GM19372 (cell line): ENCODE measurements around the gene SIRPB2.
"Not testable (repeated sequence)": the region's sequence is repeated elsewhere in the genome, so short reads cannot be mapped to it uniquely, and the experiment has no call there.

Experiments used
- ATAC-seq: cut with Tn5 transposase; IDR thresholded peaks from one replicate; pipeline ENCODE4 v1.9.1; 2021; ENCODE audit warnings: mild to moderate bottlenecking, low read depth, moderate library complexity; ENCODE audit not compliant: unreplicated experiment

The SIRPB2 gene

DNA sequence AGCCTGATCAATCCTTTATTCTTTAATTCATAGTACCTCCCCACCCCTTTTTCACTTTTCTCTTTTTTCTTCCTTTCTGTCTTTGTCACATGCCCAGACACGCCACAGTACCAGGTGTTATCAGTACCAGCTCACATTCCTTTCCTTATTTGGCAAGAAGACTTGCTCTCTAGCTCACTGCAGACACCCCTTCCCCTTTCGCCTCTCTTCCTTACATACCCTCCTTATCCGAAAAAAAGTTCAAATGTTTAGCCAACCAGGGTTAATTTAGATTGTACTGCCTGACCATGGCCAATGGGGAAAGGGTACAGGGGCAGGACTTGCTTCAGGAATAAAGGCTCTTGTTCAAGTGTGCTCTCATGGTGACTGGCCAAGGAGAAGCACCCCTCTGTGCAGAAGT is 9.3 kb upstream of the SIRPB2 start:
- no peak for ATAC-seq

DNA sequence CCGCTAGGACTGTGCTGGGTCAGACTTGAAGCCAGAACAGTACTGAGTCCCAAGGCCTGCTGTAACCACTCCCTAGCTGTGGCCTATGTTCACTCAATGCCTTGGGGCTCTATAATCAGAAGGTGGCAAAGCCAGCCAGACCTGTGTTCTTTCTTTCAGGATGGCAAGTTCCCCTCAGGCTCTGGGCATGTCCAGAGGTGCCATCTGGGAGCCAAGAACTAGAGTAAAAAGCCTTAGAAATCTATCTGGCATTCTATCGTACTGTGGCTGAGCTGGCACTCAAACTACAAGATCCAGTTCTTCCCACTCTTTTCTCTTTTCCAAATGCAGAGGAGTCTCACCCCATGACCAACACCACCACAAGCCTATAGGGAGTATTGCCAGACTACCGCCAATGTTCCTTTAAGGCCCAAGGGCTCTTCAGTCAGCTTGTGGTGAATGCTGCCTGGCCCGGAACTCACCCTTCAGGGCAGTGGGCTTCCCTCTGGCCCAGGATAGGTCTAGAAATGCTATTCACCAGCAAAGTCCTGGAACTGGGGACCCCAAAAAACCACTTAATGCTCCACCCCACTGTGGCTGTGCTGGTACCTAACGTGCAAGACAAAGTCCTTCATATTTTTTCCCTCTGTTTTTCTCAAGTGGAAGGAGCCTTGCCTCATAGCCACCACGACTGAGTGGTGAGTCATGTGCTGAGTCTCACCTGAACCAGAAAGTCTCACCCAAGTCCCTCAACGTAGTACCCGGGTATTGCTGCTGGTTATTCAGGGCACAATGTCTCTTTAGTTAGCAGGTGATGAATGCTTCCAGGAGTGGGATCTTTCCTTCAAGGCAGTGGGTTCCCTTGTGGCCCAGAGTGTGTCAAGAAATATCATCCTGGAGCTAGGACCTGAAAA is 8.6 kb upstream of the SIRPB2 start:
- ATAC-seq: no peak

DNA sequence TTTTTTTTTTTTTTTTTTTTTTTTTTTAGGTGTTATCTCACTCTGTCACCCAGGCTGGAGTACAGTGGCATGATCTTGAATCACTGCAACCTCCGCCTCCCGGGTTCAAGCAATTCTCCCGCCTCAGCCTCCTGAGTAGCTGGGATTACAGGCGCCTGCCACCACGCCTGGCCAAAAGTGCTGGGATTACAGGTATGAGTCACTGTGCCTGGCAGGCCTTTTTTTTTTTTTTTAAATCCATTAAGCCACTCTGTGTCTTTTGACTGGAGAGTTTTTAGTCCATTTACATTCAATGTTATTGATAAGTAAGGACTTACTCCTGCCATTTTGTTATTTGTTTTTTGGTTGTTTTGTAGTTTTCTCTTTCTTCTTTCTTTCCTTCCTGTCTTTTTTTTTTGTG is 6.2 kb upstream of the SIRPB2 start:
- ATAC-seq: not testable (repeated sequence)

GRCh38 chr20:1496930-1497329 is 5.7 kb upstream of the SIRPB2 start:
- ATAC-seq: no peak

DNA sequence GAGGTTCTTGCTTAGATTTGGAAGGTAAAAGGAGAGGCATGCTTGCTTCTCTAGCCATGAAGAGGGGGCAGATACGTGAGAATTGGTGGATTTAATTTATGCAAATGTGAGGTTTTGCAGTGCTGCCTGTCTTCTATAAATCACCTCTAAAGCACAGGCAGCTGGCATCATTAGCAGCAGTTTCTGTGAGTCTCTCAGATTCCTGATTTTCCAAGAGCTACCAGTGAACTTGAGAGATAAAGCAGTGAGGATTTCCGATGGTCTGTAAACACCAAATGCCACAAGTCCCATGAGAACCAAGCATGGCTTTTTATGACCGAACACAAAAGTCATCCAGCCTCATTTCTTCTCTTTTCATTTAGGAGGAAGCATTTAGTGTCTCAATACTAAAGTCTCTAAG is 3.2 kb upstream of the SIRPB2 start:
- no peak for ATAC-seq

GRCh38 chr20:1493536-1493935 is 2.3 kb upstream of the SIRPB2 start:
- ATAC-seq: no peak

GRCh38 chr20:1491860-1492642 is 831 bp upstream of the SIRPB2 start:
- ATAC-seq: no peak

DNA sequence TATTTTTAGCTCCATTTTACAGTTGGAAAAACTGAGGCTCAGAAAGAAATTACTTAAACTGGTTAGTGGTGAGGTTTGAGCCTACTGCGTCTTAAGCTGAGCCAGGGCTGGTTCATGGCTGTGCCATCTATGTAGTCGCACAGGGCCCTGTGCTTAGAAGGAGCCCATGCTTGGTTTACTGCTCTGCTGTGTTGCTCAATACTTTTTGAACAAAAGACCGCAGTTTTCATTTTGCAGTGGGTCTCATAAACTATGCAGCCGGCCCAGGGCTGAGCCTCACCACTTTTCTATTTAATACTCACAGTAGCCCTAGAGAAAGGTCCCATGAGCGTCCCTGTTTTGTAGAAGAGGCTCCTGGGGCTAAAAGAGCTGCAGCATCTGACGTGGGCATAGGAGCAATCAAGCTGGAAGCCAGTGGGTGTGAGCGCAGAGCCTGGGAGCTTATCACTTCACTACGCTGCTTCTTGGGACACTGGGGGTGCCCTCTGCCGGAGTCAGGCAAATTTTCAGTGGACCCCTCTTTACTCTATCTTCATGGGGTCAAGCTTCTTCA is 501 bp downstream of the SIRPB2 start:
- ATAC-seq: no peak

- no peak for ATAC-seq
Measured at GRCh38 chr20:1489764-1490436, 1.3 kb downstream of the SIRPB2 start.

DNA sequence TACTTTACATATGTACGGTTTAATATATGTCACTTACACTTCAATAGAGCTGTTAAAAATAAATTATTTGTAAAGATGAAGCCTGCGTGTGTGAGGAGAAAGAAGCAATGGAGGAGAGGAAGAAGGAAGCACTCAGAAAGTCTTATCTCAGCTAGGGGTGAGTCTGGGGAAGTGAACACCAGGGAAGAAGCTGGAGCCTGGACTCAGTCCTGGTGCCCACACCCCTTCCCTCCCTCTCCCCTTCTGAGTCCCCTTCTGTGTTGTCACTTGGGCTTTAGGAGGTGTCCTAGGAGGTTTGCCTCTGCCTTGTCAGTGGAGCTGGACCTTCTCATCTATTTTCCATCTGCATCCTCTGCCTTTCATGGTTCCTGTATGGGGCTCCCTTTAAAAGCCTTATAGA is 1.9 kb downstream of the SIRPB2 start:
- no peak for ATAC-seq

GRCh38 chr20:1486566-1486965 is 4.7 kb downstream of the SIRPB2 start:
- no peak for ATAC-seq

DNA sequence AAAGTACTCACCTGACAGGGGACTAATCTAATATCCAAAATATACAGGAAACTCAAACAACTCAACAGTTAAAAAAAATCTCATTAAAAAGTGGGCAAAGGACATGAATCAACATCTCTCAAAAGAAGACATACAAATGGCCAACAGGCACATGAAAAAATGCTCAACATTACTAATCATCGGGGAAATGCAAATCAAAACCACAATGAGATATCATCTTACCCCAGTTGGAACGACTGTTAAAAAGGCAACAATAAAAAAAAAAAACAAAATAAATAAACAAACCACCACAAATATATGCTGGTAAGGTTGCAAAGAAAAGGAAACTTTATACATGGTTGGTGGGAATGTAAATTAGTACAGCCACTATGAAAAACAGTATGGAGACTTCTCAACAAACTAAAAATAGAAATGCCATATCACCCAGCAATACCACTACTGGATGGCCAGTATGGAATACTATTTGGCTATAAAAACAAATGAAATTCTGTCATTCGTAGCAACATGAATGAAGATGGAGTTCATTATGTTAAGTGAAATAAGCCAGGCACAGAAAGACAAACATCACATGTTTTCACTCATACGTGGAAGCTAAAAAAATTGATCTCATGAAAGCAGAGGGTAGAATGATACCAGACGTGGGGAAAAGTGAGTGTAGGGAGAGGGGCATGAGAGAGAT is 6.6 kb downstream of the SIRPB2 start:
- no peak for ATAC-seq

DNA sequence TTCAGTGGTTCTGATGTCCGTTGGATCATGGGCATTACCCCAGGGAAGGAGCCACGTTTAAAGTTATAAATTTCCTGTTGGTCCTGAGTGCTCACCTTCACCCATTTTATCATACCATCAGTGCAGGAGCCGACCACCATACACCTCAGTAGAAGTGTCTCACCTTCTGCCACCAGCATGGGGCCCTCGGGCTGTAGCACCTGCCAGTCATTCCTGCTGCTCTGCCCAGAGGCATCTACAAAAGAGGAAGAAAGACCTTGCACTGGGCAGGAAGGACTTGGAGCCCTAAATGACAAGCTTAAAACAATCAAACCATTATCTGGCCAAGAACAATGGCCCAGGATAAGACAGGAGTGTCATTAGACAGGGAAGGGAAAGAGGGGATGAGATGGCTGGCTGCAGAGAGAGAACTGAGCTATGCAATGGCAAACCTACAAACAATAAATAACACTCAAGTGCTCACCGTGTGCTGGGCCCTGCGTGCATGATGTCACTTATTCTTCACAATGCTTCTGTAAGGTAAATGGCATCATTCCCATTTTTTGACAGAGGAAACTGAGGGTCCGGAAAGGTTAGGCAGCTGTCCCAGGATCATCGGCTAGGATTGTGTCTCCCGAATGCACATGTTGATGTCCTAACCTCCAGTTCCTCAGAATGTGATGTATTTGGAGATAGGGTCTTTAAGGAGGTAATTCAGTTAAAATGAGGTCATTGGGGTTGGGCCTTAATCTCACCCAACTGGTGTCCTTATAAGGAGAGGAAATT is 11.2 kb downstream of the SIRPB2 start:
- no peak for ATAC-seq

DNA sequence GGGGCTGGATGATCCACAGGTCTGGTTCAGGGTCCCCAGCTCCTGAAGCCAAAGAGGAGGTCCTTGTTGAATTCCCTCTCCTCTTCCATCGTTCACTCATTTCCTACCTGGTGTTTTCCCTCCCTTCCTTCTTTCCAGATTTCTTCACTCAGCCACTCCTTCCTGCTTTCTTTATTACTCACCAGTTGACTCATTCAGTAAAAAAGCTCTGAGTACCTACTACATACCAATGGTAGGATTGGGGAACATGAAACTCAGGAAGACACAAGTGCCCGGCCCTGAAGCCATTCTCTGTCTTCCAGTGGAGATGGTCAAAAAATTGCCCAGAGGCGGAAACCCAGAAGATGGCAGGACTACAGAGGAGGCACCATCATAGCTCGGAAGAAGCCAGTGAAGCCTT is 12.7 kb downstream of the SIRPB2 start:
- no peak for ATAC-seq

- ATAC-seq: no peak
Measured at GRCh38 chr20:1477896-1478490, 13.2 kb downstream of the SIRPB2 start.

- ATAC-seq: no peak
Measured at GRCh38 chr20:1474817-1475603, 16.2 kb downstream of the SIRPB2 start.

- ATAC-seq: no peak
Measured at GRCh38 chr20:1474325-1474724, 16.9 kb downstream of the SIRPB2 start.
